HG03108 (cell line): Measurements from ENCODE around the gene NTN5.
"Not testable (repeated sequence)": the region's sequence is repeated elsewhere in the genome, so short reads cannot be mapped to it uniquely, and the experiment has no call there.

Experiments
- ATAC-seq: cut with Tn5 transposase; IDR thresholded peaks from one replicate; pipeline ENCODE4 v1.9.1; 2021; ENCODE audit warnings: moderate library complexity; ENCODE audit not compliant: unreplicated experiment

NTN5 gene

GRCh38 chr19:48670699-48671445, 1.9 kb downstream of the NTN5 start:
- ATAC-seq = no peak

- ATAC-seq = no peak
Measured at GRCh38 chr19:48669903-48670668, 2.7 kb downstream of the NTN5 start.

- ATAC-seq = no peak
Measured at GRCh38 chr19:48668761-48669160, 4.1 kb downstream of the NTN5 start.

- no peak for ATAC-seq
Measured at GRCh38 chr19:48668332-48668731, 4.5 kb downstream of the NTN5 start.

GRCh38 chr19:48665786-48666185, 7.0 kb downstream of the NTN5 start:
- no peak for ATAC-seq

GRCh38 chr19:48664476-48664875, 8.3 kb downstream of the NTN5 start:
- no peak for ATAC-seq

DNA sequence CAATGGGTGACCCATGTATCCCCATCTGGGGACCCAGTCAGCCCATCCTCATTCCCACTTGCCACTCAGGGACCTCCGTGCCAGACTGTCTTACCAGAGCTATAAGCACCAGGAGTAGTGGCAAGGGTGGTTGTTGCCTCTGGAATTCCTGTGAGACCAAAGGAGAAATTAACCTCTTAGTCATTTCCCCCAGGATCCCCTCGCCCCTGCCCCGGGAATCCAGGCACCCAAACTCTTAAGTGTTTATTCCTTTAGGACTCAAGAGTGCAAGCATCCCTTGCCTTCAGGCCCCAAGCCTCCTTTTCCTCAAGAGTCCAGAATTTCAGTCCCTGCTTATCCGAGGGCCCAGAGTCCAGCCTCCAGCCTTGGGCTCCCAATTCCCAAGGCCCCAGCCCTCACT, 9.2 kb downstream of the NTN5 start:
- ATAC-seq = no peak

DNA sequence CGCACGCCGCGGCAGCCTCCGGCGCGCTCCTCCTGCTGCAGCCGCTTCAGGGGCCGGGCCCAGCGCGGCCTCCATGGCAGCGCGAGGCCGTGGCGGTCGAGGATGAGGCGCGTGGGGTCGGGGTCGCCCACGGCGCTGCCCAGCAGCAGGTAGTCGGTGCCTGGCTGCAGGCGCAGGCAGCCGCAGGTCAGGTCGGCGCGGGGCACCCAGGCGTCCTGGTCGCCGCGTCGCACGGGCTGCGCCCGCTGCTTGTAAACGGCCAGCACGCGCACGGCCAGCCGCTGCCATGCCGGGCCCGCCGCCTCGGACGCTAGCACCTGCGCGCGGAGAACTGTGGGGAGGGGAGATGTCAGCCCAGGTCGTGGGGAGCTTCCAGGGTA, 11.1 kb downstream of the NTN5 start:
- ATAC-seq = no peak

- peak; percentile 71 for ATAC-seq
Measured at GRCh38 chr19:48660852-48661710, 11.7 kb downstream of the NTN5 start.

- ATAC-seq = no peak
Measured at GRCh38 chr19:48659768-48660167, 13.0 kb downstream of the NTN5 start.

DNA sequence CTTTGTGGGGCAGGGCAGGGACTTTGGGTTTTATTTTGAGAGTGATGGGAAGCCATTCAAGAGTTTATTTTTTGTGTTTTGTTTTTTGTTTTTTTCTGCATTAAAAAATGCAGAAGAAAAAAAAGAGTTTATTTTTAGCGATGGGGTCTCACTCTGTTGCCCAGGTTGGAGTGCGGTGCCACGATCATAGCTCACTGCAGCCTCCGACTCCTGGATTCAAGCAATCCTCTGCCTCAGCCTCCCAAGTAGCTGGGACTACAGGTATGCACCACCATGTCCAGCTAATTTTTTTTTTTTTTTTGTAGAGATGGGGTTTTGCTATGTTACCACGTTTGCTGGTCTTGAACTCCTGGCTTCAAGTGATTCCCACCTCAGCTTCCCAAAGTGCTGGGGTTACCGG, 14.3 kb downstream of the NTN5 start:
- ATAC-seq = no peak

DNA sequence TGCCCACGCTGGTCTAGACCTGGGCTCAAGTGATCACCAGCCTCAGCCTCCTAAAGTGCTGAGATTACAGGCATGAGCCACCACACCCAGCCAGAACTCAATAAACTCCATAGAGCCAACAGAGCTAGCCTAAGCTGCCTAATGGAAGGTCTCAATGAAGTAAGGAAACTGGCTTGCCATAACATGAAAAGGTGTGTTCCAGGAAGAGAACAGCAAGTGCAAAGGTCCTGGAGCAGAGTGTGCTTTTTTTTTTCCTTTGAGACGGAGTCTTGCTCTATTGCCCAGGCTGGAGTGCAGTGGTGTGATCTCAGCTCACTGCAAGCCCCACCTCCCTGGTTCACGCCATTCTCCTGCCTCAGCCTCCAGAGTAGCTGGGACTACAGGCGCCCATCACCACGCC, 15.0 kb downstream of the NTN5 start:
- ATAC-seq = not testable (repeated sequence)

GRCh38 chr19:48656840-48657474, 15.9 kb downstream of the NTN5 start:
- ATAC-seq = no peak

DNA sequence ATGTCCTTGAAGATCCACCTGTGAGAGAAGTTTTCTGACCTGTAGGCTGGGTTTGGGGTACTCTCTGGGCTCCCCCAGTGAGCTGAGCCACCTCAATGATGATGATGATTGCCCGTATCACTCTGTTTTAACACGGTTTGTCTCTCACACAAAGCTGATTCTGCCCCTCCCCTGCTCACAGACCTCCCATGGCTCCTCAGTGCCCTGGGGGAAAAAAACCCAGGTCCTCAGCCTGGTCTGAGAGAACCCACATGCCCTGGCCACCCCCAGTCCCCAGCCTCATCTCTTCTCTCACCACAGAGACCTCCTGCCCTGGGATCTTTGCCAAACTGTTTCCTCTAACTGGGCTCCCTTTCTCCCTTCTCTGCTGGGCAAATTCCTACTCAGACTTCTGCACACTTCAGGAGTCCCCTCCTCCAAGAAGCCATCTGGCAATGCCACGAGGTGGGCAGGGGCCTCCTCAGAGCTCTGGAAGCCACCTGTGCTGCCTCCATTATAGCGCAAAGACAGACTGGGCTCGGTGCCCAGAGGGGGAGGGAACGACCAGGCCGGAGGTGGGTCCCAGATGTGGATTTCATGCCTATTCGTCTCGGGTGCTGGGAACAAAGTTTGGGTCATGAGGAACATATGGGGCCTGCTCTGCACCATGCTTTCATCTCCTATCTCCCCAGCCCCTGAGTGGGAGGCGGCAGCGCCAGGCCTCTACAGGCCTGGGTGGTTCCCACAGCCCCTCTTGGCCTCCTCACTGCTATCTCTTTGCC, 18.3 kb downstream of the NTN5 start:
- no peak for ATAC-seq

DNA sequence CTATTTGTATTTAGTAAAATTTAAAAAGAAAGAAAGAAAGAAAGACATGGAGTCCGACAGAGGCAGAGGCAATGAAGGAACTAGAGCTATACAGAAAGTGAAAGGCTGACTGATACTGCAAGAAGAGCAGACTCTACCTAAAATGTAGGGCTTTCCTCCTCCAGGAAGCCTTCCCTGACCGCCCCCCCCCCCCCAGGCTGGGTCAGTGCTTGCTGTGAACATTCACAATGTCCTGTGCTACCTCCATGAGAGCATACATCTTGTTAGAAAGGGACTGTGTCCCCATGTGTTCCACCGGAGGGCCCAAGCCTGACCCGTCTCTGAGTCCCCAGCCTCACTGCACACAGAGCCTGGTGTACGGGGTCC, 21.2 kb downstream of the NTN5 start:
- no peak for ATAC-seq

DNA sequence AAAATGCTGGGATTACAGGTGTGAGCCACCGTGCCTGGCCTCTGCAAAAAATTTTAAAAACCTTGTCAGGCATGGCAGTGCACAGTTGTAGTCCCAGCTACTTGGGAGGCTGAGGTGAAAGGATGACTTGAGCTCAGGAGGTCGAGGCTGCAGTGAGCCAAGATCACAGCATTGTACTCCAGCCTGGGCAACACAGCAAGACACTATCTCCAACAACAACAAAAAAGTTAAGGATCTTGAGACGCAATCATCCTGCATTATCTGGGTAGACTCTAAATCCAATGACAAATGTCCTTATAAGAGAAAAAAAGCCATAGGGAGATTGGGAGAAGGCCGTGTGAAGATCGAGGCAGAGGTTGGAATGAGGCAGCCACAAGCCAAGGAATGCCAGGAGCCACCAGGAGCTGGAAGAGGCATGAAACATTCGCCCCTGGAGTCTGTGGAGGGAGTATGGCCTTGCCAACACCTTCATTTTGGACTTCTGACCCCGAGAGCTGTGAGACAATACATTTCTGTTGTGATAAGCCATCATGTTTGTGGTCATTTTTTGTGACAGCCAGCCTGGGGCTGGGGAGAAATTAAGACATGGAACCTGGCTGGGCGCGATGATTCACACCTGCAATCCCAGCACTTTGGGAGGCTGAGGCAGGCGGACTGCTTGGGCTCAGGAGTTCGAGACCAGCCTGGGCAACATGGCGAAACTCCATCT, 21.7 kb downstream of the NTN5 start:
- no peak for ATAC-seq

DNA sequence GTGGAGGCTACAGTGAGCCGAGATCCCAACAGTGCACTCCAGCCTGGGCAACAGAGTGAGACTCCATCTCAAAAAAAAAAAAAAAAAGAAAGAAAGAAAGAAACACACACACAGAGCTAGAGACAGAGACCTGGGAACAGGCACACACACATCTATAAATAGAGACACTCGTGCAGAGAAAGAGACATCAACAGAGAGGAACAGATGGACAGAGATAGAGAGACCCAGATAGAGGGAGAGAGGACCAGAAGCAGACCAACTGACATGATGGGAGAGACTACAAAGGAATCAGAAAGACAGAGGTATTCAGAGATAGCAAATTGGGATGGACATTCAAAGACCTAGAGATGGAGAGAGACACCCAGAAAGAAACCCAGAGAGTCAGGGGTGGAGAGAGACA, 24.7 kb downstream of the NTN5 start:
- ATAC-seq = no peak

DNA sequence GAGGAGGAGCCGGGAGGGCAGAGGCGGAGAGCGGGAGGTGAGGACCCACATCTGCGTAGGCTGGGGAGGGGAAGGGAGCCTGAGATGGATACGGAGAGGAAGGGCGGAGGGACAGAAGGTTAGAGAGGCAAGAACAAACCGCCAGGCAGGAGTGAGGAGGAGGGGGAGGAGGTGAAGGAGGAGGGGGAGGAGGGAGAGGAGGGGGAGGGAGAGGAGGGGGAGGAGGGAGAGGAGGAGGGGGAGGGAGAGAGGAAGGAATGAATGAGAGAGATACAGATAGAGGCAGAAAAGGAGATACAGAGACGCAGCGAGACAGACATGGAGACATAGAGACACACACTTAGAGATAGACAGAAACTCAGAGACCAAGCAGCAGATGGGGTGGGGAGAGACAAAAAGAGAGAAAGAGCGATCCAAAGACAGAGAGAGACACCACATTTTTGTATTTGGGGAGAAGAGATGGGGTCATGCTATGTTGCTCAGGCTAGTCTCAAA, 26.0 kb downstream of the NTN5 start:
- no peak for ATAC-seq

- ATAC-seq = peak; percentile 71
Measured at GRCh38 chr19:48646001-48646721, 26.7 kb downstream of the NTN5 start, which contains the start of gene CA11. Gene CA11, minus strand, starts transcription at chr19:48646187. Its CDS starts 555 bp downstream, at chr19:48645632.
